IgD-negative memory B cell (primary cell): Measurements from ENCODE around the gene EFNA5. TPM values are rescaled to one million over a fixed set of nuclear protein-coding genes. Genes with fewer than 3 reads are reported as not detected.

Source experiments
- H3K27ac Mint-ChIP-seq, 3 donors: one replicate each; pipeline ENCODE4 v1.8.0; 2020 to 2022; ENCODE audit warnings: mild to moderate bottlenecking in 3 of 3, mixed read lengths in 3 of 3, moderate library complexity in 1 of 3
- H3K27me3 Mint-ChIP-seq: one replicate; pipeline ENCODE4 v1.8.0; 2021; ENCODE audit warnings: mixed read lengths
- H3K36me3 Mint-ChIP-seq: one replicate; pipeline ENCODE4 v1.8.0; 2020; ENCODE audit warnings: mild to moderate bottlenecking, mixed read lengths
- H3K4me1 Mint-ChIP-seq, 3 donors: one replicate each; pipeline ENCODE4 v1.8.0; 2020 to 2022; ENCODE audit warnings: mixed read lengths in 3 of 3, mild to moderate bottlenecking in 1 of 3
- H3K4me3 Mint-ChIP-seq, 4 donors: one replicate each; pipeline ENCODE4 v1.8.0; 2020 to 2022; ENCODE audit warnings: mild to moderate bottlenecking in 4 of 4, mixed read lengths in 4 of 4, moderate library complexity in 3 of 4
- H3K9me3 Mint-ChIP-seq, 3 donors: one replicate each; pipeline ENCODE4 v1.8.0; 2020 to 2021; ENCODE audit warnings: mixed read lengths in 3 of 3, mild to moderate bottlenecking in 1 of 3
- polyA plus RNA-seq: library from polyadenylated mRNA; unstranded; fragments of 300-500 nt; fragmentation: Illumina TruSeq; gene quantifications from one replicate; pipeline ENCODE4 v1.2.3, GENCODE V29; 2021

Gene EFNA5
- polyA plus RNA-seq, 1 donor from 2014 or later = not detected

DNA sequence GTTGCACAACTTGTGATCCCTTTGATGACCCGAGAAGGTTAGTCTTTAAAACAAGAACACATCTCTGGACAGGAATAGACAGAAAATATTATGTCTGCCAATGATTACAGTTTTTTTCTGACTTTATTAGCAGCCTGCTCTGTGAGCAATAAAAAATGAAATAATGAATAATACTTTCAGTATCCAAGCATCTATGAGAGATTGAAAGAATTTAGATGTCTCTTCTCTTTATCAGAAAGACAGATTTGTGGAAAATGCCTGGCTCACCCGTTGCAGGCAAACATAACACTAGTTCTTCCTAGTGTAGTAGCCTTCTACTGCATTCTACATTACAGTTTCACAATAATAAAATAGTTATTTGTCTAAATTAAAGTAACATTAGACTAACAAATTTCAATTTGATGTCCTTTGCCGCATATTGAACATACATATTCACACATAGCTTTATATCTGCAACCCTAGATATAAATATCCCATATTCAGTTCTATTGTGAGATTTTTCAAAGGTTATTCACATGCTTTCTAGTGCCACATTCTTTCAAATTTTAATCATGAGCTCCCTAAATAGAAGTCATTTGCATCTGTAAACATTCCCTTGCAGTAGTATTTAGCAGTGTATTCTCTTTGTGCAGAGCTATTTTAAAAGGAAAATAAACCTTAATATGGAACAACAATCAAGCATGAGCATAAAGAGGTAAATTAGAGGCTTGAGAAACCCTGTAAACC lies 267.3 kb downstream of the EFNA5 start:
- H3K36me3 Mint-ChIP-seq = no peaks in the 10 kb centered on the region
- peaks cover 1% of the 10 kb centered on the region for H3K27me3 Mint-ChIP-seq
- H3K9me3 Mint-ChIP-seq = no peaks in the 10 kb centered on the region
- H3K27ac Mint-ChIP-seq = no peak overlapping the region
- H3K4me3 Mint-ChIP-seq = no peak overlapping the region
- H3K4me1 Mint-ChIP-seq = no peaks in the 10 kb centered on the region

DNA sequence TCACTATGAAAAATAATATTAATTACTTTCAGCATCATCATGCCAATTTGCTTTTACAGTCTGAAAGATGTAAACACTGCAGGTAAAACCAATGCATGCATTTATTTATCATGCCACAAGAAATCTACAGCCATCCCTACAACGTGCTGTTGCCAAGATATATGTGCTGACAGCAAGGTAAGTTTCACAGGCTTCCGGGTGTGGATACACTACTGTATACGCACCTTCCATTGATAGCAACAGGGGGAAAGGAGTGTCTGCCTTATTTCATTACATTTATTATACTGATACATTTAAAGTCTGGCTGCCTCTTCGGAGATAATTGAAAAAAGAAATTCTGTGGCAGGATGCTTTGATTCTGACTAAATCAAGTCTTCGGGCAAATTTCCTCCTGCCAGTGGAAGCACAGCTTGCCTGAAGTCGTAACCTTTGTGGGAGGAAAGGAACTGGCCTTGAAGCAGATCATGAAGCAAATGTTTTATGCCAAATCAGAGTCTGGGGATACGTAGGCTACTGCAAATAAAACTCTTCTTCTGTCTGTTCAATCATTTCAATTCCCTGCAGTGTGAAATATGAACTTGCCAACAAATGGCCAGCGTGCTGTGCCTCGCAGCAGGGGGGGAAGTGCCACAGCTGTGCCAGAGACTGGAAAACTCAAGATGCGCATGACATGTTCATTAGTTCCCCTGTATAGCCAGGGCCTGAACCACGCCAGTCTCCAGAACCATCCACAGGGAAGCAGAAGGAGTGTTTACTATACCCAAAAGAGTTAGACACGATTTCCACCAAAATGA lies 268.1 kb downstream of the EFNA5 start:
- H3K36me3 Mint-ChIP-seq = no peaks in the 10 kb centered on the region
- H3K9me3 Mint-ChIP-seq = no peaks in the 10 kb centered on the region
- H3K27me3 Mint-ChIP-seq = peaks cover 5% of the 10 kb centered on the region
- no peaks in the 10 kb centered on the region for H3K4me1 Mint-ChIP-seq
- H3K27ac Mint-ChIP-seq = no peak overlapping the region
- no peak overlapping the region for H3K4me3 Mint-ChIP-seq

DNA sequence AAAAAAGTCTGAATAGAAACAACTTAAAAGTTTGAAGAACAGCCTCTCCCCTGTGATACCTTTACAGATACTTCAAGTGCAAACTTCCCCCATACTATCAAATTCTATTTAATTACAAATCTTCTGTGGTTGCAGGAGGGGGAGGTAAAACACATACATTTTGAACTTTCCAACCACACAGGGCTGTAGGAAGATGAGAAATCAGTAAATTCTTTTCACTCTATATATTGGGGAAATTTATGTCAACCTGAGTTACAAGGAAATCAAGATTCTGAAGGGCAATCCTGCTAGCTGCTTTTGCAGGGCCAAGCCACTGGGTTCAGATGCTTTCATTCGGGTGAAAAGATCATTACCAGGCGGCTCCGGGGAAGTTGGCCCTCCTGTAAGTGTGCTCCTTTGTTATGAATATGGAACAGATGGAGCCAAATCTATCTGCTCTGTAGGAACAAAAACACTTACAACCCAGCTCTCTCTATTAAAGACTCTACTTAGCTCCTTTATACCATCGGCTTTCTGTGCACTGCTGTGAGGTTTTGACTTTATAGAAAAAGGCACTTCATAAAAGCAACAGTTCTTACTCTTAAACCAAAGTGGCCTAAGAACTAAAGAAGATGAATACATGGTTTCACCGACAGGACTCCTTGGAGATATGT lies 269.1 kb downstream of the EFNA5 start:
- Mint-ChIP-seq H3K9me3 (no peaks in the 10 kb centered on the region), H3K36me3 (no peaks in the 10 kb centered on the region), H3K27me3 (peaks cover 7% of the 10 kb centered on the region), H3K4me1 (no peaks in the 10 kb centered on the region), H3K27ac (no peak overlapping the region), H3K4me3 (no peak overlapping the region)

DNA sequence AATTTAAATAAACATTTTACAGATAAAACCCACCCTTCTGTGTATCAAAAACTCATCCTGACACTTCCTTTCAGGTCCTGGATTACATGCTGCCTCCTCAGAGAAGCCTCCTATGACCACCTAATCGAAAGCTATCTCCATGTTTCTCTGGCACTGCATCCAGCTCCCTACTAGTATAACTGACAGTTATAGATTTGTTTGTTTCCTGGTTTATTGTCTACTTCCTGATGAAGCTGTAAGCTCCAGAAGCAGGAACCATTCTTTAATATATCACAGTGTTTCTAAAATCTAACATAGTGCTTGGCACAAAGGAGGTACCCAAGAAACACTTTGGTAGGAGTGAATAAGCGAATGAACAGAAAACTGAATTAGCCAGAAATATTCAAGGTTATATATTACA lies 270.4 kb downstream of the EFNA5 start:
- Mint-ChIP-seq H3K27me3 (peaks cover 7% of the 10 kb centered on the region), H3K4me3 (no peak overlapping the region), H3K4me1 (no peaks in the 10 kb centered on the region), H3K9me3 (no peaks in the 10 kb centered on the region), H3K36me3 (no peaks in the 10 kb centered on the region), H3K27ac (no peak overlapping the region)

DNA sequence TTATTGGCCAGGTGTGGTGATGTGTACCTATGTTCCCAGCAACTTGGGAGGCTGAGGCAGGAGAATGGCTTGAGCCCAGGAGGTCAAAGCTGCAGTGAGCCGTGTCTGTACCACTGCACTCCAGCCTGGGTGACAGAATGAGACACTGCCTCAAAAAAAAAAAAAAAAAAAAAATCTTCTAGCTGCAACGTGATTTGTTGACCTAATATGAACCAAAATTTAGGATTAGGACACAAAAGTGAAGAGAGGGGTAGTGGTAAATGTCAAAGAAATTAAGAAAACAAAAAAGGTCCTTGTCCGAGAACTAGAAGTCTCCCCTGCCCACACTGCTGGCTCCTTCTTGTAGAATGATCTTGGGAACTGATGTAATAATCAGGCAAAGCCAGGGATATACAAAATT lies 272.0 kb downstream of the EFNA5 start:
- Mint-ChIP-seq H3K27me3 (peaks cover 7% of the 10 kb centered on the region), H3K4me3 (no peak overlapping the region), H3K4me1 (no peaks in the 10 kb centered on the region), H3K9me3 (no peaks in the 10 kb centered on the region), H3K27ac (no peak overlapping the region), H3K36me3 (no peaks in the 10 kb centered on the region)

DNA sequence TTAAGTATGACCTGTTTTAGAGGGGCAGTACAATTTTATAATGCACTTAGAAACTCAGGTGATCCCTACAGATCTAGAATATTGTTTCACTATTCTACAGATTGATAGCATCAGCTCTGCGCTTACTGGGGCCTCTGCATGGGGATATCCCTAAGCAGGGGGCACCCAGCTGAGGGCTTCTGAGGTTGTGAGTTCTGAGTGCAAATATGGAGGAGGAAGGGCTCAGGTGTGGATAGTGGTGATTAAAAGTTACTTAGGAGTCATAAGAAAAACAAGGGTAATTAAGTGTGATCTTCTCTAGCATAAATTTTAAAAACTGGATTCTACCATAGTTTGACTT lies 274.4 kb downstream of the EFNA5 start:
- Mint-ChIP-seq H3K4me3 (no peak overlapping the region), H3K4me1 (no peaks in the 10 kb centered on the region), H3K9me3 (no peaks in the 10 kb centered on the region), H3K27ac (no peak overlapping the region), H3K27me3 (peaks cover 7% of the 10 kb centered on the region), H3K36me3 (no peaks in the 10 kb centered on the region)

DNA sequence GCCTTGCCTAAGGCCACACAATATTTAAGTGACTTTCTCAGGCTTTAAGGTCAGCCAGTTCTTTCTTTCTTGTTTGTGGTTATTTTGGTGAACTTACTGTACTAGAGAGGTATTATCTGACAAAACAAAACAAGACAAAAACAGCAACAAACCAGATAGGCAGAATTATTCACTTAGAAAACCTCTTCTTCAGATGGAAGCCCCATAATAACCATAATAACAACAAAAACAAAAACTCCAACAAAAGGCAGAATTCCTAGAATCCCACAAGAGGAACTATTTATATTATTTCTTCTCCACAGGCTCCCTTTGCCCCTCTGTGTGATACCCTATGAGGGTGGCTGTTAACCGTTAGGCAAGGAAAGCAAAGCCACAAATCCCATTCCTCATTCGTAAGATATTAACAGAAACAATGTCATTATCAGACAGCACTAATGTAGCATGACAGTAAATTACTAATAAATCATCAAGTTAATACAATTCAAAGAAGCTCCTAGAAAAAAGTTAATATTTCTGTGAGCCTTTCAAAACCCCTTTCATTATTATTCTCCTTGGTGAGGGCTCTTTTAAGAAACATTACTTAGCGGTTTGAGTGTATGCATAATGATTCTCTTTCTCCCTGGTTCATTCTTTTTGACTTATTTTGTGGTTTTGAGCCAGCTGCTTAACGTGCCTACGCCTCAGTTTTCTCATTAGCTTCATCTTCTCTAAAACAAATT lies 274.9 kb downstream of the EFNA5 start:
- no peak overlapping the region for H3K27ac Mint-ChIP-seq

DNA sequence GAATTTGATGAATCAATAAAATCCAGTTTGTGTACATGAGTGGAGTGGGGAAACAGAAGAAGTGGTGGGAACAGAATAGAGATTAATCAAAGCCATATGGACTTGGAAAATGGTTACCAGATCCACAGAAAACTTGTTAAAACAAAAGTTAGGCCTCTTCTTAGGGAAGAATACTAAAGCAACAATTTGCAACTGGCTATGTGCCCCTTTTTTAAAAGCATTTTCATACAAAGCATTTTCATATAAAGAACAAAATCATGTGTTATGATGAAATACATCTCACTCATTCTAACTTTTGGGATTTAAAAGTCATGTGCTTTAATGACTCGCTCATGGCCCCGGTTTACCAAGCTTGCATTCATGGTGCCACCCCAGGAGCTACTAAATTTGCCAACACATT lies 276.9 kb downstream of the EFNA5 start:
- Mint-ChIP-seq H3K27me3 (peaks cover 6% of the 10 kb centered on the region), H3K4me3 (no peak overlapping the region), H3K27ac (peak overlapping the region in 1 of 3 donors; percentile 21), H3K9me3 (no peaks in the 10 kb centered on the region), H3K36me3 (no peaks in the 10 kb centered on the region), H3K4me1 (peaks cover 9 to 11% (median 10%) of the 10 kb centered on the region in 3 donors)

More for the DNA sequence above, 274.9 kb downstream of the EFNA5 start:
- no peaks in the 10 kb centered on the region for H3K9me3 Mint-ChIP-seq
- H3K27me3 Mint-ChIP-seq = peaks cover 7% of the 10 kb centered on the region
- H3K36me3 Mint-ChIP-seq = no peaks in the 10 kb centered on the region
- H3K4me1 Mint-ChIP-seq = no peaks in the 10 kb centered on the region
- H3K4me3 Mint-ChIP-seq = no peak overlapping the region

DNA sequence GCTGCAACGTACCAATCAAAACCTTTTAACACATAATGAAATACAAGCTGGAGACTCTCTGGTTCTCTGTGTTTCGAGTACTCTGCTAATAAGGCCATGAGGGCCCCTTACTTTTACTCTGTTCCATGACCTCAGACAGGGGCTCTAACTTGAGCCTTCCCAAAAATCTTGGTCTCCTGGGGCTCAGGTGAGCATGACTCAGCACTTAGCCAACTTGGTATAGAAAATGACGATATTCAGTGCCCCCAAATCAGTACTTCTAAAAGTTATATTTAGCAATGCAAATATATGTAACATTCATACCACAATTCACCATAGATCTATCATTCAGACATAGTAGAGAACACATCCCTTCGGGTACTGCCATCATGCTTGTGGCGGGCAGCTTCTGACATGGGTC lies 278.9 kb downstream of the EFNA5 start:
- Mint-ChIP-seq H3K9me3 (peaks cover 0 to 2% (median 0%) of the 10 kb centered on the region in 3 donors), H3K27ac (no peak overlapping the region), H3K4me1 (peaks cover 21 to 31% (median 27%) of the 10 kb centered on the region in 3 donors), H3K36me3 (peaks cover 1% of the 10 kb centered on the region), H3K27me3 (peaks cover 4% of the 10 kb centered on the region), H3K4me3 (no peak overlapping the region)

DNA sequence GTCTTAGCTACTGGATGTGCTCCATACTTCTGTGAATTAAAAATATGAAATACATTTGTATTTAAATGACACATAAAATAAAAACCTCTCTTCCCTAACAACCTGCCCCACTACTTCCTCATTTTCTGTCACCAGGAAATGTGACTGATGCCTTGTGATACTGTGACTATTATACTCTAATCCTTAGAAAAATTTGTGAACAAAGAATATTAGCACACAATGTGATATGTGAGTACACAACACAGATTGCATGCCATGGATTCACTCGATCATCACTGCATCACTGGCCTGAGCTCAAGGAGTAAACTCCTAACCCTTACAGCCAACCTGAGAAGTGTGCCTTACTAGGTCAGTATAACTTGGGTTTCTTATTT lies 281.0 kb downstream of the EFNA5 start:
- peak overlapping the region in 2 of 4 donors; percentile 19 to 41 for H3K4me3 Mint-ChIP-seq
- peaks cover 21 to 32% (median 28%) of the 10 kb centered on the region in 3 donors for H3K4me1 Mint-ChIP-seq
- peaks cover 1% of the 10 kb centered on the region for H3K36me3 Mint-ChIP-seq
- peaks cover 2% of the 10 kb centered on the region for H3K27me3 Mint-ChIP-seq
- H3K27ac Mint-ChIP-seq = no peak overlapping the region
- H3K9me3 Mint-ChIP-seq = peaks cover 0 to 2% (median 1%) of the 10 kb centered on the region in 3 donors

DNA sequence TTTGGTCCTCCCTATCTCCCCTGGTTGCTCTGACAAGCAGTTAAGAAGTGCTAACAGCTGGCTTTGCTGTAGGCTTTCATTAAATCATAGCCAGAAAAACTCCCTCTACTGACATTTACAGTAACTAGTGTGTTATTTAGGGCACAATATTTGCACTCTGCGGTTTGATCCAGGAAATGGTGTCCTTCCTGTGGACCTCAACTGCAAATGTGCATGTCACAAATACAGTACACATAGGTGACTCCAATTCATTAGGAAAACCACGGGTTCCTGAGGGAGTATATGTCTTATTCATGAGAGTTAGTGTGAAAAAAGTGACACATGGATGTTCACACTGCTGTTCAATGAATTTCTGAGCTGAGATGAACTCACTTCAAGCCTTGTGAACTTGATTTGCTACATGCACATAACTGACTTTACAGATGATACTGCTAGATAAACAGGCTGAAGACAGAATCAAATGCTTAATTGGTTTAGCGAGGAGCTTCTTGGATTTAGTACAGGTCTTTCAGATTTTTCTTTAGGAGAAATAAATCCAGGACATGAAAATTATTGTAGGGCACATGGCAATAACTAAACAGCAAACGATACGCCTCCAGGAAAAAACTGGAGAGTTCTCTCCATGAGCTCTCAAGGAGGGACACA lies 281.5 kb downstream of the EFNA5 start:
- H3K27ac Mint-ChIP-seq = peak overlapping the region in 1 of 3 donors; percentile 57

DNA sequence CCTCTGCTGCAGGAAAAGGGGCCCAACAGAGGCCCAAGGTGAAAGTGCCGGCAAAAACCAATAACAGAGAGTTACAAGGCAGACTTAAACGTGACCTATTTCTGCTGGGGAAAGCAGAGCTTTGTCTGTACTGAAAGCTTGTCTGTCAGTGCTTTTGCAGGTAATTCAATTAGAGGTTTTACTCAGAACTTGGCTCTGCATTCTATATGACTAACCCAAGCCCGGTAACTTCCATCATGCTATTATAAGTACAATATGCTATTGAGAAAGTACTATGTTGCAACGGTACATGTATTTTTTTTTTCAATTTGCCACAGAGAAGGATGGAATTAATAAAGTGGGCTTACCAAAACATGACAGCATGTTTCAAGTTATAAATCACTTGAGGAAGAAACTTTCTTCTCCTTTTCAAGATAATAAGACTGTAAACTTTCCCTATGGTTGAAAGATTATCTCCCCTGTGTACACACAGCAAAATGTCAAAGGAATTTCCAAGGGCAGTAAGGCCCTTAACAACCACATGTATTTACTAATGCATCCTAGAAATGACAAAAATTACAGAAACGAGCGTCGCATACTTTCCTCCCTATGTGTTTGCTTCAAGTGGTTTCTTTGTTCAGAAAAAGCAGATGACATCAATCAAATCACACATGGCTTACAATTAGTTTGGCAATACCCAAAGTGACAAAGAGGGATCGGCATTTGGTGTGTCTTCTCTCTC lies 282.4 kb downstream of the EFNA5 start:
- no peak overlapping the region for H3K27ac Mint-ChIP-seq
- peaks cover 1% of the 10 kb centered on the region for H3K36me3 Mint-ChIP-seq
- peaks cover 0 to 2% (median 1%) of the 10 kb centered on the region in 3 donors for H3K9me3 Mint-ChIP-seq
- H3K4me1 Mint-ChIP-seq = peaks cover 21 to 32% (median 28%) of the 10 kb centered on the region in 3 donors
- peak overlapping the region in 2 of 4 donors; percentile 31 to 55 for H3K4me3 Mint-ChIP-seq
- peaks cover 2% of the 10 kb centered on the region for H3K27me3 Mint-ChIP-seq

More for the DNA sequence above, 281.5 kb downstream of the EFNA5 start:
- peaks cover 21 to 32% (median 28%) of the 10 kb centered on the region in 3 donors for H3K4me1 Mint-ChIP-seq
- peaks cover 1% of the 10 kb centered on the region for H3K36me3 Mint-ChIP-seq
- H3K4me3 Mint-ChIP-seq = peak overlapping the region in 2 of 4 donors; percentile 19 to 86
- peaks cover 0 to 2% (median 1%) of the 10 kb centered on the region in 3 donors for H3K9me3 Mint-ChIP-seq
- H3K27me3 Mint-ChIP-seq = peaks cover 2% of the 10 kb centered on the region

DNA sequence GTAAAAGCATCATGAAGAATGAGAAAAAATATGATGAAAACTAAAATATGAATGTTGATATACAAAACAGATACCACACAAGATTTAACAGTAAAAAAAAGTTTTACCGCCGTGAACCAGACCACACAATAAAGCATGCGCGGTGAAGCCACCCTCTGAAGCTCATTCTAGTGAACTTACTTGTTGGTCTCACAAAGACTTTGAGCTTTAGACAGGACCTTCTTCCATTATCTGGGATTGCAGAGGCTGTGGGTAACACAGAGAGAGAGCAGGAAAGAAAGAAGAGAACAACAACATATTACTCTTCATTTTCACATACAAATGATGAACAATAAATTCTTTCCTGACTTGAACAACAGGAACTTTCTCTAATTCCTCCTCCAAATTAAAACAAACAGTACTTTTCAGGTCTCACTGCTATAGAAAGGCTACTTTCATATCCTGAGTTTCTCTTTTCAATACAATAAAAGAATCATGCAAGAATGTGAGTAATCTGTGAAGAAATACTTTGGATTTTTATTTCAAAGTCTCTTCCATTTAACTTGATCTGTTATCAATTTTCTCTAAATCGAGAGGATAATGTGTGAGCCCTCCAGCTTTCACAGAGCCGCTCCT lies 283.1 kb downstream of the EFNA5 start:
- H3K27ac Mint-ChIP-seq = peak overlapping the region in 1 of 3 donors; percentile 79
- peak overlapping the region in 2 of 4 donors; percentile 31 to 50 for H3K4me3 Mint-ChIP-seq
- peaks cover 1% of the 10 kb centered on the region for H3K36me3 Mint-ChIP-seq
- peaks cover 21 to 32% (median 28%) of the 10 kb centered on the region in 3 donors for H3K4me1 Mint-ChIP-seq
- H3K27me3 Mint-ChIP-seq = peaks cover 2% of the 10 kb centered on the region
- peaks cover 0 to 2% (median 1%) of the 10 kb centered on the region in 3 donors for H3K9me3 Mint-ChIP-seq
